Coronary artery (tissue), 2 donors: ENCODE measurements around the gene CDC6.

Source experiments
- DNase-seq: peaks from one replicate; pipeline ENCODE4 v3.0.0-alpha.2; 2017; ENCODE audit warnings: low spot score
- H3K27ac ChIP-seq, 2 donors: fragments of 200-600 bp; sonication (generic); one replicate each; pipeline ENCODE4 v1.5.1; 2016 to 2019
- H3K4me3 ChIP-seq: fragments of 200-600 bp; sonication (generic); 2 replicates; pipeline ENCODE4 v1.5.1; 2016; ENCODE audit warnings: mild to moderate bottlenecking, moderate library complexity
- TF ChIP-seq, protein P1 (sequence below): fragments of 200-600 bp; sonication (generic); IDR thresholded peaks from one replicate; pipeline ENCODE4 v1.5.1; 2019; ENCODE audit warnings: antibody characterized with exemption

The CDC6 gene

DNA sequence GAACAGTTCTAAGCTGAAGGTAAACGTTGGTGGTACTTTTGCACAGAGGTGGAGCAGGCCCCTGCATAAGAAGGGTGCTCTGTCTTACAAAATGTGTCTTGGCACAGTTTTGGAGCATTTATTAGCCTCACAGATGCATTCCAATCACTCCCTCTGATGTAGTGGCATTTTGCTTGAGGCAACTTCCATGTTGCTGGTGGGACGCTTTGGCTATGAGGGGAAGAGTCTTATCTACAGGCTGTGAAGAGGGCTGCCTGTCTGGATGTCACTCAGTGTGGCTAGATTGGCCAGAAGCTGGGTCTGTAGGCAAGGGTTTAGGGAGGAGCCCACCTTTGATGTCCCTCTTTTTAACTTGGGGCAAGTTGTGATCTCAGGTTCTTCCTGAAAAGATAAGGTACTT is 18.7 kb downstream of the CDC6 start:
- TF ChIP-seq, protein P1, sequence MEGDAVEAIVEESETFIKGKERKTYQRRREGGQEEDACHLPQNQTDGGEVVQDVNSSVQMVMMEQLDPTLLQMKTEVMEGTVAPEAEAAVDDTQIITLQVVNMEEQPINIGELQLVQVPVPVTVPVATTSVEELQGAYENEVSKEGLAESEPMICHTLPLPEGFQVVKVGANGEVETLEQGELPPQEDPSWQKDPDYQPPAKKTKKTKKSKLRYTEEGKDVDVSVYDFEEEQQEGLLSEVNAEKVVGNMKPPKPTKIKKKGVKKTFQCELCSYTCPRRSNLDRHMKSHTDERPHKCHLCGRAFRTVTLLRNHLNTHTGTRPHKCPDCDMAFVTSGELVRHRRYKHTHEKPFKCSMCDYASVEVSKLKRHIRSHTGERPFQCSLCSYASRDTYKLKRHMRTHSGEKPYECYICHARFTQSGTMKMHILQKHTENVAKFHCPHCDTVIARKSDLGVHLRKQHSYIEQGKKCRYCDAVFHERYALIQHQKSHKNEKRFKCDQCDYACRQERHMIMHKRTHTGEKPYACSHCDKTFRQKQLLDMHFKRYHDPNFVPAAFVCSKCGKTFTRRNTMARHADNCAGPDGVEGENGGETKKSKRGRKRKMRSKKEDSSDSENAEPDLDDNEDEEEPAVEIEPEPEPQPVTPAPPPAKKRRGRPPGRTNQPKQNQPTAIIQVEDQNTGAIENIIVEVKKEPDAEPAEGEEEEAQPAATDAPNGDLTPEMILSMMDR, result no peak
- no peak overlapping the region for H3K4me3 ChIP-seq
- H3K27ac ChIP-seq, result peak overlapping the region in 1 of 2 donors; percentile 63
- DNase-seq, result peak; percentile 17

DNA sequence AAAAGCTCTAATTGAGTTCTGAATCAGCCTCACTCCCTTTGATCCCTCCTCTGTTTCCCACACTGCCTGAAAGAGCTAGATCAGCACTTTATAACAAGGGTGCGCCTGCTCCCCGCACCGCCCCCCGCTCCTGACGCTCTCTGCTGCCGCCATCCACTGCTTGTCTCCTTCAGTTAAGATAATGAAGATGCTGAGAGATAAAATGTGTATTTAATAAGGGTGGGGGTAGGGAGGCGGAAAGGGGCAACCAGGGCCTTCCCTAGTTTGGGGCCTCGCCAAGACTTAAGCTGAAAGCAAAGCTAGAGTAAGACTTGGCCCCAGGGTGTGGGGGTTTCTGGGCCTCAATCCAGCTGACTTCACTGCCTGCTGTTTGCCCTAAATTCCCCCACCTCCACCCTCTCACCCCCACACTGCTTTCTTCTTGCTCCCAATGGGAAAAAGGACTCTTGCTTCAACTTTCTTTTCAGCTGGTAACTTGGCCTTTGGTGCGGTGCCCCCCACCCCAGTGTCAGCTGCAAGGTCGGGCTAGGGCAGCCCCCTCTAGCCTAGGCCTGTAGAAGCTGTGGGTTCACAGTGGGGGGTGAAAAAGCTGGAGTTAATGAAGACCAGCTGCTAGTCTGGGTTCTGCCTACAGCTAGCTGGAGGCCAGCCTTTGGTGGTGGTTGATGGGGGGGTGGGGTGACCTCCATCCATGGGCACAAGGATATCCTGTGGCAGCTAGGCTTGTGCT is 19.5 kb downstream of the CDC6 start:
- Histone ChIP-seq H3K27ac (peak overlapping the region in 1 of 2 donors; percentile 63), H3K4me3 (no peak overlapping the region)
- DNase-seq, result peak; percentile 73
- TF ChIP-seq, protein P1, result no peak

DNA sequence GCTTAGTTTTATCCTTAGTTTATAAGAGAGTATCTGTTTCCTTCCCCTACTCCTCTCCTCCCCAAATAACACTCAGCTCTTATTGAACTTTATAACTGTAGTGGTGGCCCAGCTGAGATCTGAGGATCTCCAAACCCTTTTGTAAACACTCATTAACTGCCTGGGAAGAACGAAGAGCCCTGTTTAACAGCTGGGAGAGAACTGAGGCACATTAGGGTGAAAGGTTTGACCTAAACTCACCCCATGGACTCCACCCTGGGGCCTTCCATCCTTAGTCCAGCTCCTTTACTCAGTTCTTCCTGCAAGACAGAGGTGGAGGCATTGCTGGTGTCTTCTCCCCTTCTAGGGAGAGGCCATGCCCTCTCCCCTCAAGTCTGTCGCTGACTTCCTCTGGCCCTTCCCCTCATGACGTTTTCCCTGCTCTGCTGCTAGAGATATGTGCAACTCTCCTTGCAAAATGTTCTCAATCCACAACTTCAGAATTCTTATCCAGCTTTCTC is 20.1 kb downstream of the CDC6 start:
- Histone ChIP-seq H3K4me3 (no peak overlapping the region), H3K27ac (peak overlapping the region in 1 of 2 donors; percentile 63)
- TF ChIP-seq, protein P1, result no peak
- DNase-seq, result peak; percentile 67

DNA sequence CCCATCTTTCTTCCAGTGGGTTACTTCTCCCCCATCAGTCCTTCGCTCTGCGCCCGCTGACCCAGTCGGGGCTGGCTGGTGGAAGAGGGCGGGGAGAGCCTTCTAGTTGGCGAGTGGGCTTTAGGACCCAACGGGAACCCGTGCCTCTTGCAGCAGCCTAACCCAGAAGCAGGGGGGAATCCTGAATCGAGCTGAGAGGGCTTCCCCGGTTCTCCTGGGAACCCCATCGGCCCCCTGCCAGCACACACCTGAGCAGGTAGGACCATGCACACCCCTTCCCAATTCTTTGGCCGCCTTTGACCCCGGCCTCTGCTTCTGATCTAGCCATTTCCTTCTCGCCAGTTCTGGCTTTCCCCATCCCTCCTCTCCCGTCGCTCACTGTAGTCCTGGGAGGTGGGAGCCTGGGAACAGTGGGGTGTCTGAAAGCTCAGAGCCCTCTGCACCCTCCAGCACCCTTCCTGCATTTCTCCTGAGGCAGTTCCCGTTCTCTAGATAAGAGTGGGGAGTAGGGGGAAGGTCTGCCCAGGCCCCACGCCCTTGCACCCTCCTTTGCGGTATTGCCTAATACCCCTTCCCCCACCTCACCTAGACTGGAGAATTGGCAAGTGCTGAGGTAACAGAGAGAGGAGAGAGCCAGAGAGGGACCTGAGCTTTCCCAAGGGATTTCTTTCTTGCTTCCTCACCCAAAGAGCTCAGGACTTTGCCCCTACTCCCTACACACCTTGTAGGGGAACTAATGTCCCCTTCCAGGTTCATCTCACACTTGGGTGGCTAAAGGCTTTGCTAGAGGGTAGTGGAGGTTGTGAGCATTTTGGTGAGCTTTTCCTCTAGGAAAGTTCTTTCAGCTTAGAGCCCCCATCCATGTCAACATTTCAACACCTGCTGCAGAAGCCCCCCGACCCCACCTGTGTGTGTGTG is 21.6 kb downstream of the CDC6 start, which contains the start of gene RARA:
Gene RARA (plus strand): TSS at position 150 of the 918 bp plus-strand sequence. CDS start 22,039 bp downstream, outside the sequence.
- TF ChIP-seq, protein P1, result no peak
- peak within 1 kb of the TSS; percentile 74 for H3K4me3 ChIP-seq
- peak within 1 kb of the TSS in 1 of 2 donors; percentile 92 for H3K27ac ChIP-seq
- DNase-seq, result peak; percentile 76

DNA sequence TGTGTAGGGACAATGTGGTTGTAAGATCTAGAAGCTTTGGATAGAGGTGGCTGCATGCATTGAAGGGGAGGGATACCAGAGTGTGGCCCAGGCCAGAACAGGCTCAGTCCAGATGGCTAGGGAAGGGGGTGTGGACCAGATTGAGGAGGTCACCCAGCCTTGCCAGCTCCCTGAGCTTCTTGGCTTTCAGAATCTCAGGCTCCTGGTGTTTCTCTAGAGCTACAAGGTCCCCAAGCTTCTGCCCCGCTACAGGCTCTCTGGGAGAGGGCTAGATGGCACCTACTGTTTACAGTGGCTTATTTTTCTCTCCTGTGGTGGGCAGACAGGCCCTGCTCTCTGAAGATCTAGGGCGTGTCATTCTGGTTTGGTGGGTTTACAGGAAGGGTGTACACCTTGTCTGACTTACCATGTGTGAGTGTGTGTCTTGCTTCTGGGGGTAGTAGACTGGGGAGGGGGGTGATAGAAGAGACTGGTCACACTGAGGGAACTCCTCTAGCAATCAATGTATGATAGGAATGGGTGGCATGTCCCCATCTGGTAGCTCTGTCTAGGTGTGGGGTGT is 22.4 kb downstream of the CDC6 start:
- peak overlapping the region; percentile 81 to 92 for H3K27ac ChIP-seq
- TF ChIP-seq, protein P1, result no peak
- H3K4me3 ChIP-seq, result peak overlapping the region; percentile 74
- DNase-seq, result peak; percentile 70

DNA sequence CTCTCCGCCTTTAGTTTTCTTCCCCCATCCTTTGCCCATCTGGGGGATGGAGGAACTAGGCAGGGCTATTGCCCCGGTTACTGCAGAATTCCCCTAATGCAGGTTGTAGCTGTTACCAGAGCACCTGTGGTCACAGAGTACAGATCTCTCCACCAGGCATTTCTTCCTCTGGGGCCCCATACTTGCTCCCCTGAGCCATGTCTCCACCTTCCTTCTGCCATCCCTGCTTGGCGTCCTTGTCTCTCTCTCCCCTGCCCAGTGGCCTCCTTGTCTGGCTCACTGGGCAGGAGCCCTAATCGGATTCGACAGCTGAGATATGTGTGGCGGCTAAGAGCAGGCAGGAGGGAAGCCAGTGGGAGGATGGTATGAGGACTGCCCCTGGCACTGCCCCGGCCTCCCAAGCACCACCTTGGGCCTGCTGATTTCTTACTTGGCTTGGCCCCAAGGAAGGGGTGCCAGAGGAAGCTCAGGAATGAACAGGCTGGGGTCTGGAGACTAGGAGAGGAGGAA is 23.3 kb downstream of the CDC6 start:
- Histone ChIP-seq H3K4me3 (no peak overlapping the region), H3K27ac (peak overlapping the region; percentile 81 to 92)
- TF ChIP-seq, protein P1, result no peak
- peak; percentile 70 for DNase-seq
